Astrocyte (in vitro differentiated cells and primary cell): ENCODE results near the gene CCL26.

ENCODE experiments used
- CTCF ChIP-seq: IDR thresholded peaks from 2 replicates; pipeline ENCODE4 v1.5.1; 2011; ENCODE audit warnings: low read depth, mild to moderate bottlenecking, inconsistent platforms, low read length, moderate library complexity; ENCODE audit not compliant: insufficient read depth
- EZH2 ChIP-seq: IDR thresholded peaks from 2 replicates; pipeline ENCODE4 v1.6.1; 2012; ENCODE audit warnings: mild to moderate bottlenecking, low read length, inconsistent platforms; ENCODE audit not compliant: insufficient read depth

GRCh38 chr7:75804004-75804403 is 32.0 kb upstream of the CCL26 start:
- TF ChIP-seq EZH2 = no peak
- TF ChIP-seq CTCF = no peak
